ENCODE measurements around the gene PTPRD.

DNA sequence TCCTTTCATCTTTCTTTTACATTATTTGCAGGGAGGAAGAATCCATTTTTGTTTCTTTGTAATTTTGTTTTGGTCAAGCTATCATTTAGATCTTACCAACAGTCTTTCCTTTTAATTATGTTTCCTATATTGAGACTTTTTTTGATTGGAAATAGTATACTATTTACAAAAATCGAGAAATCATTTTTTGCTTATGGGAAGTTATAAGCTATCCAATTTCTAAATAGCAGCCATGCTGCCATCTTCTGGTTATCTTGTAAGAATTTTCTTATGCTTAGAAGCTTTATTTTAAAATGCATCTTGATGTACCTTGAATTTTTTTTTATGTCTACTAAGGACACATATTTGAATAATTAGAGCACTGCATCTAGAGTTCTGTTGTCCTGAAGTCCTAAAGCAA lies 821.2 kb downstream of the PTPRD start:
- TF ChIP-seq, protein P1, sequence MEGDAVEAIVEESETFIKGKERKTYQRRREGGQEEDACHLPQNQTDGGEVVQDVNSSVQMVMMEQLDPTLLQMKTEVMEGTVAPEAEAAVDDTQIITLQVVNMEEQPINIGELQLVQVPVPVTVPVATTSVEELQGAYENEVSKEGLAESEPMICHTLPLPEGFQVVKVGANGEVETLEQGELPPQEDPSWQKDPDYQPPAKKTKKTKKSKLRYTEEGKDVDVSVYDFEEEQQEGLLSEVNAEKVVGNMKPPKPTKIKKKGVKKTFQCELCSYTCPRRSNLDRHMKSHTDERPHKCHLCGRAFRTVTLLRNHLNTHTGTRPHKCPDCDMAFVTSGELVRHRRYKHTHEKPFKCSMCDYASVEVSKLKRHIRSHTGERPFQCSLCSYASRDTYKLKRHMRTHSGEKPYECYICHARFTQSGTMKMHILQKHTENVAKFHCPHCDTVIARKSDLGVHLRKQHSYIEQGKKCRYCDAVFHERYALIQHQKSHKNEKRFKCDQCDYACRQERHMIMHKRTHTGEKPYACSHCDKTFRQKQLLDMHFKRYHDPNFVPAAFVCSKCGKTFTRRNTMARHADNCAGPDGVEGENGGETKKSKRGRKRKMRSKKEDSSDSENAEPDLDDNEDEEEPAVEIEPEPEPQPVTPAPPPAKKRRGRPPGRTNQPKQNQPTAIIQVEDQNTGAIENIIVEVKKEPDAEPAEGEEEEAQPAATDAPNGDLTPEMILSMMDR (conservative IDR thresholded peaks at IDR 0.05 in 1 of 2, IDR thresholded peaks at IDR 0.05 in 1 of 2; ENCODE audit: extremely low read depth in 1 of 2, insufficient read depth in 1 of 2, low read depth in 1 of 2, low read length in 2 of 2): peak in 1 of 2 donors; percentile 26
- TF ChIP-seq EZH2 (IDR thresholded peaks at IDR 0.05; ENCODE audit: borderline replicate concordance, low read length): no peak
